Activated CD4-positive, alpha-beta T cell treated with anti-CD3 and anti-CD28 coated beads for 4 hours (primary cell): ENCODE measurements around the gene ARL15.
"Not testable (repeated sequence)": the region's sequence is repeated elsewhere in the genome, so short reads cannot be mapped to it uniquely, and the experiment has no call there.

Experiments
- DNase-seq, 2 donors: peaks; one replicate each; pipeline ENCODE4 v3.0.0-alpha.2; 2020

ARL15 gene

GRCh38 chr5:53879708-53880323 lies 430.6 kb downstream of the ARL15 start:
- no peak for DNase-seq

- DNase-seq: no peak
These were observed 432.4 kb downstream of the ARL15 start for GRCh38 chr5:53878015-53878414.

- no peak for DNase-seq
These were observed 433.1 kb downstream of the ARL15 start for GRCh38 chr5:53877243-53877642.

GRCh38 chr5:53874409-53874808 lies 436.0 kb downstream of the ARL15 start:
- DNase-seq: no peak

GRCh38 chr5:53873235-53873634 lies 437.1 kb downstream of the ARL15 start:
- DNase-seq: no peak

GRCh38 chr5:53871775-53872174 lies 438.6 kb downstream of the ARL15 start:
- no peak for DNase-seq

GRCh38 chr5:53871050-53871449 lies 439.3 kb downstream of the ARL15 start:
- no peak for DNase-seq

GRCh38 chr5:53858700-53859456 lies 451.5 kb downstream of the ARL15 start:
- DNase-seq: no peak

- no peak for DNase-seq
These were observed 453.9 kb downstream of the ARL15 start for GRCh38 chr5:53856506-53856905.

- not testable (repeated sequence) for DNase-seq
These were observed 473.4 kb downstream of the ARL15 start for GRCh38 chr5:53836851-53837430.

- DNase-seq: no peak
These were observed 475.9 kb downstream of the ARL15 start for GRCh38 chr5:53834500-53834899.
